Lung microvascular endothelial cell (primary cell): ENCODE results near the gene TLR10. TPM values are rescaled to one million over a fixed set of nuclear protein-coding genes. Genes with fewer than 3 reads are reported as not detected.
"Not testable (repeated sequence)": the region's sequence is repeated elsewhere in the genome, so short reads cannot be mapped to it uniquely, and the experiment has no call there.

ENCODE experiments used
- DNase-seq, 2 donors: peaks; one replicate each; pipeline versions ENCODE4 v3.0.0 to v3.0.0-alpha.2; 2010; ENCODE audit warnings: low read depth in 2 of 2
- total RNA-seq: library from RNA; depleted of rRNA; stranded (reverse); fragments of >200 nt; gene quantifications from 2 replicates; pipeline ENCODE4 v1.2.1, GENCODE V29; 2014

Gene TLR10
- total RNA-seq, 1 donor from 2014 or later, result not detected

DNA sequence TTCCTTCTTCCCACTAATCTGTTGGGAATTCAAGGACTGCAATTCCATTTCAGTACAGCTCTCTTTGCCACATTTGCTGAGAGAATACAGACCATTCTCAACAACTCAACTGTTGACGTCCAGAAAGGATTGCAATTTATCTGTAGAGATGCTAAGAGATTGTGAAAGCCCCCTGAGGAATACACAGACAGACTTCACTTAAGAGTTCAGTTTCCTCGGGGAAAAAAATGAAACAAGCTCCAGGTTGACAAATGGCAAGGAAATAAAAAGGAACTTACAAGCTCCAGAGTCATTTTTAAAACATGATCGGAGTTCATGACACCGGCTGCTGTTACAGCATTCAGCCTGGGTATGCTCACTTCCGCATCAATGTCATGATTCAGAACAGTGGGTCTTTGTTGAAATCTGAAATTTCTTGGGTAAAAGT lies 13.8 kb downstream of the TLR10 start:
- DNase-seq, result peak in 1 of 2 donors; percentile 19

DNA sequence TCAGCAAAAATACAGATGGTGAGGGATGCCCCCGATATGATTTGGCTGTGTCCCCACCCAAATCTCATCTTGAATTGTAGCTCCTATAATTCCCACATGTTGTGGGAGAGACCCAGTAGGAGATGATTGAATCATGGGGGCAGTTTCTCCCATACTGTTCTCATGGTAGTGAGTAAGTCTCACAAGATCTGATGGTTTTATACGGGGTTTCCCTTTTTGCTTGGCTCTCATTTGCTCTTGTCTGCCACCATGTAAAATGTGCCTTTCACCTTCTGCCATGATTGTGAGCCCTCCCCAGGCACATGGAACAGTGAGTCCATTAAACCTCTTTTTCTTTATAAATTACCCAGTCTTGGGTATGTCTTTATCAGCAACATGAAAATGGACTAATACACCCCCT lies 15.8 kb downstream of the TLR10 start:
- not testable (repeated sequence) for DNase-seq

DNA sequence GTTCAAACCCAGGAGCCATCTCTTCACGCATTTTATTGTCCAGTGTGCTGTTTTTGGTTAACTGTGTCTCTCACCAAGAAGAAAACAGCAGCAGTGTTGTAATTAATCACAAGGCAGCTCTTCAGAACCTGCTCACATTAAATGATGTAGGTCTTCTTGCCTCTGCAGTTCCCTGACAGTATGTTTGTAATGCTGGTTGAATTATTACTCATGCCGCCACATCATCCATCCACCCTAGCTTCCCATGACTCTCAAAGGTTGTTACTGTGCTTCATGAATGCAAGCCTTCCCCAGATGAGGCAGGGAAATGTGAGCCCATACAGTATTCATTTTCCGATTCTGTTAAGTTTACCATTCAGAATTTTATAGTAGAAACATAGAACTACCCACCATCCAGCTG lies 17.4 kb downstream of the TLR10 start:
- peak in 1 of 2 donors; percentile 8 for DNase-seq

DNA sequence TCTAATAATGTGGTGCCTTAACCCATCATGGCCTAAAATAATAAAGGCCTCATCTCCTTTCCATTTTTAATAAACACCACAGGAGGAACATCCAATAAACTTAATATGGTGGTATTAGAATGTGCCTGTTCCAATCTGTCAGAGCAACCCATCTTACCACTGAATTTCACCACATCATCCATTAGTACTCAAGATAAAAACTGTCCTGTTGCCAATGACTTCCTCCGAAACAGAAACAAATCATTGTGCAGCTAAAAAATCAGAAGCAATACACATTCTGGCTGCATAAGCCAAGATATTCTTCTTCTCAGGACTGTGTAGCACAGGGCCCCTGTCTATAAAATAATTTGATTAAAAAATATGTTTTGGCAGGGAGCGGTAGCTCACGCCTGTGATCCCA lies 18.5 kb downstream of the TLR10 start:
- DNase-seq, result no peak

DNA sequence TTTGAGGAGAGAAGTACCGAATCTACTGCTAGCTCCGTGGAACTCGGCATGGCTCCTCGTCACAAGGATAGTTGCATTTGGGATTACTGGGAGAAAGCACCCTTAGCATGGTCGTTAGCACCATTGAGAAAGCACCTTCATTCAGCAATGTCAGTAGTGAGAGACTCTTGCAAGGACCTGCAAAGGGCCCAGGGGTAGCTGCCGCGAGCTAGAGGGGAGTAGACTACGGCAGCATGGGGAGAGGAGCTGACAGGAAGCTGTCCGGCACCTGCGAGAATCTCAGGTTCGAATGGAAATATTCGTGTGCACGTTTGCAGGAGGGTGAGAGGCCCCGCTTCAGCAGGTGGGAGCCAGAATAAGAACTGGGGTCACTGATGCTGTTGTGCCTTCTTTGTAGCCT lies 20.2 kb downstream of the TLR10 start:
- no peak for DNase-seq

DNA sequence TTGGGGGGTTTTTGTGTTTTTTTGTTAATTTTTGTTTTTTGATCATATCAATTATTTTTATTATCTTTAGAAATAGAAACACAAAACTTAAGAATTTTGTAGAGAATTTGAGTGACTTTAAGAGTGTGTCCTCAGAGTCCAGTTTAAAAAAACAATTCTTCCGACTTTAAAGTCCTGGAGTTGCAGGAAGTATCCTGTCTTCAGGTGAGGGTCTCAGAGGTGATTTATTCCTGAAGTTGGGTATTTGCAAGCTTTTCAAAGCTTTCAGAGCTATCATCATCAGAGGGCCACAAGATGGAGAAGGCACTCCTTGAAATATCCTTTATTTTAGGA lies 23.0 kb downstream of the TLR10 start:
- DNase-seq, result no peak

DNA sequence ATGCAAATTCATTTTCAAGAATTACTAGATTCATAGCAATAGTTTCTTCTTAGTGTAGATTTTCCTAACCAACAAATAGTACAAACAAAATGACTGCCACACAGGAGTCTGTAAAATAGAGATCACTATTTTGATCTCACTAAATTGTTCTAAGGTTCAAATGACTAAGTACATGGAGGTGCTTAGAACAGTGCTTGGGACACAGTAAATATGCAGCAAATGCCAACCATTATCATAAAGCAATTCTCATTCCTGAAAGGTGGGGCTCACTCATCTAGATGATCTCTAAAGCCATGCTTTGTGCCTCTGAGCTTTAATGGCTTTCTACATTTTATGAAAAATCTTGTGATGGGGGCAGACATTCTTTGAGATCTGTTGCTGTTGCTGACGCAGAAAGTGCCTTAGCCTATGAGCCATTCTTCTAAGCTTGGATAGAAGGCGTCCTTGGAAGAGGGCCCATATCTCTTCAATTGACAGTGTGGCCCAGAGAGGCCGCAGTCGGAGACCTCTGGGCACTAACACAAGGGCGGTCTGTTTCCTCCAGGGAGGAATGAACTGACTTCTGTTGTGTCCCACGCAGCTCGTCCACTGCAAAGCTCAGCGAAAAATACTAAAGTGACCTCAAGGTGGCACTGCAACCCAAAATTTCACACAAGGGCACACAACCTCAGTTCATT lies 23.5 kb downstream of the TLR10 start:
- peak; percentile 67 to 70 for DNase-seq

DNA sequence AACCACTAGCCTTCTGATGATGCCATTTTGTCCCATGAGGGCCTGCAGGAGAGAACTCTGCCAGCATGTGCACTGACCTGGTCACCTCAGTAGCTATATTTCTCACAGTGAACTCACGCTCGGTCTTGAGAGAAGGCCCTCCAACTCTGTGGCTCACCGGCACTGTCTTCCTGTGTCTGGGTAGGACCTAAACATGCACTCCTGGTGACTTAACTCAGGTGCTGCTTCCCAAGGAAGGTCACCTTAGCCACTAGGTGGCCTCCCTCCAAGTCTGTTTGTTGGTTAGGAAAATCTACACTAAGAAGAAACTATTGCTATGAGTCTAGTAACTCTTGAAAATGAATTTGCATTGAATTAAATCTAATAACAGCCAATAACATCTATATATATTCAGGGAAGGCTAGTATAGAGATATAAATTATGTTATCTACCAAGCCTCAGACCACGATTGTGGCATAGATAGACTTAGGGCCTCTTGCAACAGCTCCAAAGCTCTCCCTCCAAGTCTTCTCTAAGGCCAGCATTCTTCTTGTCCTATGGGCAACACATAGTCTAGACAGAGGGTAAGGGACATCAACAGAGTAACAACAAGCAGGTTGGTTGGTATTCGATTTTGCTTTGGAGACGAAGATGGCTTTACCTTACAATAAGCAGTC lies 24.7 kb downstream of the TLR10 start:
- no peak for DNase-seq

DNA sequence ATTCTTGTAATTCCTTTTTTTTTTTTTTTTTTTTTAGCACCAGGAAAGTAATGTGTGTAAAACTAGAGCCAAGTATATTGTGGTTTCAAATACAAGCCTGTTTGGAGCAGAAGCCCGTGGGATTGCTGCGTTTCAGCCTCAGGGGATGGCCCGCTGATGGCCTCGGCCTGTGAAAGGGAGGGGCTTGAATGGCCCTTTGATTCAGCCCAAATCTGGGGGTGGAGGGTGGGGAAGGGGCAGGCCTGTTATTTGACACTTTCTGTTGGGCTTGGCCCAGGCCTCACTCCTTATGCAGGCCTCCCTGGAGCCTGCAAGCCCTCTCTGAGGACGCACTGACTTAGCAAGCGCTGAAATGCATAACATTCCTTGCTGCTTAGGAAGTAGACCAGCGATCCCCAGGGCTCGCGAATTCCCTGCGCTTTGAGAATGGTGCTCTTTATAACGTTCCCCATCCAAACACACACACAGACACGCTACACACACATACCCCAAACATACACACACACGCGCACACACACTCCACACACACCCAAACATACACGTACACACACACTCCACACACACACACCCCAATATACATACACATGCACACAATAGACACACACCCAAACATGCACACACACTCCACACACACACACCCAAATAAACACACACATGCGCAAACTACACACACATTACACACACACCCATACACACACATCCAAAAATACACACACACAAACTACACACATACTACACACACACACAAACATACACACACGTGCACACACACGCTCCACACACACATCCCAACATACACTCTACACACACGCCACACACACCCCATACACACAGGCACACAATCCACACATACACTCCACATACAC lies 29.6 kb downstream of the TLR10 start:
- DNase-seq, result no peak

DNA sequence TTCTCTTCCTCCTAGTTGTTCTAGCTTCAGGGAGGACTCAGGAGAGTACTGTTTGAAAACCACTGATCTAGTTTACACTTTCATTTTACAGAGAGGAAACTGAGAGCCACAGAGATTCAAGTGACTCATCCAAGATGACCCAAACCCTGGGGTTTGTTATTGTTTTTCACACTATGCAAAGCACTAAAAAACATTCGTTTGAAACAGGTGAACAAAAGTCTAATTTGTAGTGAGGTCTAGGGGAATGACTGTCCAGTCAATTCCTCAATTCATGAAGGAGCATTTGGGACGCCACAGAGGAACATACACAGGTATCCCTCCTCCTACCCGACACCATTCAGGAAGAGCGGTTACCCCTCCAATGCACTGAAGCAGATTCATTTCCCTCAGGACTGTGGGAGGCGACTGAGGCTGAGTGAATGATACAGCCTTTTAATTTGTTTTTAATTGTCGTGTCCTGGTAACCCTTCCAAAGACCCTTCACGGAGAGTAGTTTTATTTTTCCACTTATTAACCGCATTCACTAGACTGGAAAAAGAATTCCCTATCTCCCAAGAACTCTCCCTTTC lies 30.3 kb downstream of the TLR10 start:
- DNase-seq, result peak; percentile 16 to 58

DNA sequence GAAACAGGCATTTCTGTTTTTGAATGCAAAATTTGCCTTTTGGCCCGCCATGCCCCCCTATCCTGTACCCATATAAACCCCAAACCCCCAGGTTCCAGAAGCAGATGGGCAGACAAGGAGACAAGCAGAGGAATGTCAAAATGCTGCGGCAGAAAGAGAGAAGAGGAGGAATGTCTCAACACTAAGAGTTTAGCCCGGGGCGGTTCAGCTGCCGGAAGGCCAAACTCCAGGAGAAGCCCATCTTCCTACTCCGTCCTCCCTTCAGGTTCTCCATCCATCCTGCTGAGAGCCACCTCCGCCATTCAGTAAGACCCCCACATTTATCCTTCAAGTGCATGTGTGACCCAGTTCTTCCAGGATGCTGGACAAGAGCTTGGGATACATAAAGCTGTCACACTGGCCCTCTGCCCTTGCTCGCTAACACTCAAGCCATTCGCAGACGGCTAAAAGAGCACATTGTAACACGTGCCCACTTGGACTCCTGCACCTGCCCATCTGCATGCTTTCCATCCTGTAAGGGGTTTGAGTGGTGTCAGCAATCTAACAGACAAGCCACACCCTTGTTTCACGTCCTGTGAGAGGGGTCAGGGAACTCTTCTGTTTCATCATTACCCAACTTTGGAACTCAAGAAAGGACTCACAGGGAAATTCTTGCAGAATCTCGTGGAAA lies 31.3 kb downstream of the TLR10 start:
- no peak for DNase-seq

DNA sequence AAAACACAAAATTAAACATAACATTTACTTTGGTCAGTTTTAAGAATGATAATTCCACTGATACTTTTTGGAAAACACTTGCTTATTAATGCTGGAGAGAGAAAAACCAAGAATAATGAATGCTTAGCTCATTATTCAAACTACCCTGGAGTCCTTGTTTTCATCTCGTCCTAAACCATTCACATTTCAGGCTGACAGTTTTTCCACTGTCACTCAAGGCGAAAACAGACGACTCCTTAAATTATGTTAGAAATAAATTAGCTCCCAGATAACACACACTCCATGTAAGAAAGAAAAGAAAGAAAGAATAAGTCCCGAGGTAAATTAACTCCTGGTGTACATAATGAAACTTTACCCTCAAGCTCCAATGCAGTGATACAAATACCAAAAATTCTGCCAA lies 33.5 kb downstream of the TLR10 start:
- DNase-seq, result no peak

DNA sequence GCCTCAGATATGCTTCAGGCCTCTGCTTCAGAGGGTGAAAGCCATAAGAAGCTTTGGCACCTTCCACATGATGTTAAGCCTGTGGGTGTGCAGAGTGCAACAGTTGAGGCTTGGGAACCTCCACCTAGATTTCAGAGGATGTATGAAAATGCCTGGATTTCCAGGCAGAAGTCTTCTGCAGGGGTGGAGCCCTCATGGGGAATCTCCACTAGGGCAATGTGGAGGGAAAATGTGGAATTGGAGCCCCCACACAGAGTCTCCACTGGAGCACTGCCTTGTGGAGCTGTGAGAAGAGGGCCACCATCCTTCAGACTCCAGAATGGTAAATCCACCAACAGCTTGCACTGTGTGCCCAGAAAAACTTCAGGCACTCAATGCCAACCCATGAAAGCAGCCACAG lies 35.2 kb downstream of the TLR10 start:
- no peak for DNase-seq

DNA sequence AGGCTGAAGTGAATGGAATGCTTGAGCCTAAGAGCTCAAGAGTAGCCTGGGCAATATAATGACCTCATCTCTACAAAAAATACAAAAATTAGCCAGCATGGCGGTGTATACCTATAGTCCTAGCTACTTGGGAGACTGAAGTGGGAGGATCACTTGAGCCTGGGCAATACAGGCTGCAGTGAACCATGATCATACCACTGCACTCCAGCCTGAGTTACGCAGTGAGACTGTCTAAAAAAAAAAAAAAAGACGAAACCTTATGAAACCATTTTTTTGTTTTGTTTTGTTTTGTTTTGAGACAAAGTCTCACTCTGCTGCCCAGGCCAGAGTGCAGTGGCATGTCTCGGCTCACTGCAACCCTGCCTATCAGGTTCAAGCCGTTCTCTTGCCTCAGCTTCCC lies 36.9 kb downstream of the TLR10 start:
- DNase-seq, result no peak

DNA sequence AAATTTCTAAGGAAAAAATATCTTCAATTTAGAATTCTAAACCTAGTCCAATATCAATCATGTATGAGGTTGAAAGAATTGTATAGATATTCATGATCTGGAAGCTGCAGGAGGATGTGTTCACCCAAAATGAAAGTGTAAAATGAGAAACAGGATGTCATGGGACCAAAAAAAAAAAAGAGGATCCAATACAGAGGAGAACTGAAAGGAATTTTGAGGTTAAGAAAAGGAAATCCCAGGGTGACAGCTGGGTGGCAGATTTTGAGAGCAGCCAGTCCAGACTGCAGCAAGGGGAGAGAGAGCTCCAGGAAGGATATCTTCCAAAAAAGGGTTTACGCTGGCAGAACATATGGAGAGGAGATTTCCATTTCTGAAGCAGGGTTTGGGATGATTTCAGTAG lies 38.9 kb downstream of the TLR10 start:
- DNase-seq, result peak in 1 of 2 donors; percentile 9

DNA sequence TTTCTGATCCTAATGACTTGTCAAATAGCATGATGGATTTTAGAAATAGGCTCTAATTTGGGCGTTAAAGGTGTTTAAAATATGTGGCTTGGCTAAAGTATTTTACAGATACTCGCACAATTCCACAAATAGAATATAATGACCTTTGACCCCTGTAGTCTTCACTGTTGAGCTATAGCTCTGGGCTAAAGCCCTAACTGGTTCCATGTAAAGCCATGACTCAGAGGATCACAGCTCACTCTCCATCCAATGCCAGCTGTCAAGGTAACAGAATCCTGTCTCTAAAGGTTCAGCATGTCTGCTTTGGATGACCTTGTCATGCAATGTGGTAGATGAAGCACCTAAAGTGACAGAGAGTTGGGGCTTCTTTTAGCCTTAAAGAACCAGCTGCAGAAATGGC lies 42.5 kb downstream of the TLR10 start:
- no peak for DNase-seq

DNA sequence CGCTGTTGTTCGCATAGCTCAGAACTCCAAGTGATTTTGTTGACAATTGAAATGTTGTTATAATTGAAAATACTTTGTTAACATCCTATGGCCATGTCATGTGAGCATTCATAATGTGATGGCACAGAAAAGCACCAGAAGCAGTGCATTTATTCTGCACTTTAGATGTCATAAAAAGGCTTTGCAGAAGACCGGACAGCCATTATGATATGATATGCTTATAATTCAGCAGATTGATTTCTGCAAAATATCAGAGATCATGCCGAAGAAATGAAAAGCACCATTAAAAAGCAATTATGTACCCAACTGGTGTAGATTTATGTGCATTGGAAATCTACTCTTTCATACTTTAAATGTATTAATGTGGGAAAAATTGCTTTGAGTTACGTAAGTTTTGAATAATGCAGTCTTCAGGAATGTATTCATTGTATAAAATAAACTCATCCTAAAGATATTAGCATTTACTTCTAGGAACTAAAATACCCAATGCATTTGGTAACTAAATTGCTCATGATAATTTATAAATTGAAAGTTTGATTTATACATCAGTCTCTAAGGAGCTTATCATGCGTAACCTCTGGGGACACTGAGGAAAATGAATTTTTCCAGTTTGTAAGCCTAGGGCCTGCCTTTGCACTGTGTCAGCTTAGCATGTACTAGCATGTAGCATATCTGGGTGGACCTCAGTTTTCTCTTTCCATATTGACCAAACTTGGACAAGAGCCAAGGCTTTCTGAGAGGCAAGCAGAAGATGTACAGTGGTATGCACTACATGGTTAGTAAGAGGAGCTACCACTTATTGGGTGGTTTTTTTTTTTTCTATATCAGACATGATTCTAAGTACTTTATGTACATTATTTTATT lies 43.6 kb downstream of the TLR10 start:
- no peak for DNase-seq

DNA sequence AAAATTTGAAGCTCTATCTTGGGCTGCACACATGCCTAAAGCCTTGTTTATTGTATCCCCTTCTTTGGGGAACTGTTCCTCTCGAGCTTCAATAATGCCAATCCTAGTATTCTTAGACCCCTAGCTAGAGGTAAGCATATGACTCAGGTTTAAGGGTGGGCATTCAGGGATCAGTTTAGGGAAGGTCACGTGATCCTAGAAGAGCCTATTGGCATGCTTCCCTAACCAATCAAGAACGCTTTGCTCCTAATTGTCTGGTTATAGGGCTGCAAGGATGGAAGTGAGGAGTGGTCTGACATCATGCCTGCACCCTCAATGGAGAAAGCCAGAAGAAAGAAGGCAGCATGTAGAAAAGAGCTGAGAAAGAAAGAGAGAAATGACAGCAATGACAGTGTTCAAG lies 46.9 kb downstream of the TLR10 start:
- no peak for DNase-seq

DNA sequence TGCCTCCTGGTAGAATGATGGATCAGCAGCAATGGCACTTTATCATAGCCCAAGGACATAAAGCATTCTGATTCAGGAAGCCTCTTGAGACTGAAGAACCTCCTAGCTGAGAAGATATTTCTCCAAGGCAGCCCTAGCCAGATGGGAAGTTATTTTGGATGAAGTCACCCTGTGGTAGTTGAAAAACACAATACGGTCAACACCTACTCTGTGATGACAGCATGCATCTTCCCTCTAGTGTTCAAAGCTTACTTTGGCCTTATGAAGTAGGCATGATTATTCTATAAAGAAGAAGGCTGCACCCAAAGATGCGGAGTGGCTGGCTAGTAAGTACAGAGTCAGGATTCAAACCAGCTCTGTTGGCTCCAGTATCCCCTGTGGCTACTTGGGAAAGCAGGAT lies 47.9 kb downstream of the TLR10 start:
- DNase-seq, result no peak

DNA sequence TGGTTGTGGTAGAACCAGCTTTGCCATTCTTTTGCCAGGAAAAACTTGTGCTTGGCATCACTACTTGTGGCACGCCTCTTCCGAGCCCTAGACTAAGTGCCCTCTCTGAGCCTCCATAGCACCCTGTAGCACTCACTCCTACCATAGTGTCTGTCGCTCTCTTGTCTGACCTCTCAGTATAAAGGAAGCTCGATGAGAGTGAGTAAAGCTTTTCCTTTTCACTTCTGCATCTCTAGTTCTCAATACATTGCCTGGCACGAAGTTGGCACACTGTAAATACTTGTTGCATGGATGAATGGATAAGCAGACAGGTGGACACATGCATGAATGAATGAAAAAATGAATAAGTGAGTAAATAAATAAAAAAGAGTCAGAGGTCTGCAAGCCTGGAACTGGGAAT lies 48.3 kb downstream of the TLR10 start:
- no peak for DNase-seq

DNA sequence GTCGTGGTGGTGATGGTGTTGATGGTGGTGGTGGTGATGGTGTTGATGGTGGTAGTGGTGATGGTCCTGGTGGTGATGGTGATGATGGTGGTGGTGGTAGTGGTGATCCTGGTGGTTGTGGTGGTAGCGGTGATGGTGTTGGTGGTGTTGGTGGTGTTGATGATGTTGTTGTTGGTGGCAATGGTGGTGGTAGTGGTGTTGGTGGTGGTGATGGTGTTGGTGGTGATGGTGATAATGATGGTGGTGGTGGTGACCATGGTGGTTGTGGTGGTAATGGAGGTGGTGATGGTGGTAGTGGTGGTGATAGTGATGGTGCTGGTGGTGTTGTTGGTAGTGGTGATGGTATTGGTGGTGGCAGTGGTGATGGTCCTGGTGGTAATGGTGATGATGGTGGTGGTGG lies 49.1 kb downstream of the TLR10 start:
- DNase-seq, result no peak
